ENCODE results near the gene LRRN3.

Gene LRRN3

DNA sequence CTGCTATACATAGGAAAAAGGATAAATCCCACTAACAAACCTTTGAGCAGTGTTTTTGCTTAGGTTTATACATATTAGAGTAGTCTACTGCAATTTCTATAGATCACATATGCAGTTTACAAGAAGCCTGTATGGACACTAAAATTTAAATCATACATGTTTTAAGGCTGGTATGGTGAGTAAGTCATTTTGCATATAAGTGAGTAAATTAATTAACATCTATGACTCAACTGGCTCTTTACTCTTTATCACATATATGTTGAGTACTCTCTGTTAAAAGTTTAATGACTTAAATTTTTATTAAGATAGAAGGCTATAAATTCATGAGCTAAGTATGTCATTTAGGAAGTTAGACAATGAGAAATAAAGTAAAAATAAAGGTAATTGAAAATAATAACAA lies 69.4 kb downstream of the LRRN3 start:
- Histone ChIP-seq H3K27ac (replicated peaks) (no peak overlapping the region), H3K27me3 (ENCODE audit: insufficient read depth, poor library complexity, severe bottlenecking) (no peaks in the 10 kb centered on the region), H3K4me3 (replicated peaks; ENCODE audit: insufficient read depth, low read length) (no peak overlapping the region)
- no peak for TF ChIP-seq REST (IDR thresholded peaks at IDR 0.05; ENCODE audit: insufficient replicate concordance, low read depth)
- TF ChIP-seq CTCF (IDR thresholded peaks at IDR 0.05; ENCODE audit: insufficient read depth, low read length) = no peak
- no peak for TF ChIP-seq GABPA (IDR thresholded peaks at IDR 0.05; ENCODE audit: low read depth)
- TF ChIP-seq POLR2AphosphoS5 (IDR thresholded peaks at IDR 0.05; ENCODE audit: low read depth) = no peak
- TF ChIP-seq SPI1 (IDR thresholded peaks at IDR 0.05; ENCODE audit: borderline replicate concordance, low read depth) = no peak
- no peak for DNase-seq (ENCODE audit: low read depth in 1 of 2, low spot score in 1 of 2)

- no peak overlapping the region for H3K27ac ChIP-seq (replicated peaks)
- DNase-seq (ENCODE audit: low read depth in 1 of 2, low spot score in 1 of 2) = no peak
- H3K27me3 ChIP-seq (ENCODE audit: insufficient read depth, poor library complexity, severe bottlenecking) = no peaks in the 10 kb centered on the region
- H3K4me3 ChIP-seq (replicated peaks; ENCODE audit: insufficient read depth, low read length) = no peak overlapping the region
- TF ChIP-seq REST (IDR thresholded peaks at IDR 0.05; ENCODE audit: insufficient replicate concordance, low read depth) (no peak), SPI1 (IDR thresholded peaks at IDR 0.05; ENCODE audit: borderline replicate concordance, low read depth) (no peak), CTCF (IDR thresholded peaks at IDR 0.05; ENCODE audit: insufficient read depth, low read length) (no peak)
Observed at GRCh38 chr7:111162692-111163091, 71.8 kb downstream of the LRRN3 start.

- TF ChIP-seq POLR2AphosphoS5 (IDR thresholded peaks at IDR 0.05; ENCODE audit: low read depth) (no peak), SPI1 (IDR thresholded peaks at IDR 0.05; ENCODE audit: borderline replicate concordance, low read depth) (no peak), REST (IDR thresholded peaks at IDR 0.05; ENCODE audit: insufficient replicate concordance, low read depth) (no peak), CTCF (IDR thresholded peaks at IDR 0.05; ENCODE audit: insufficient read depth, low read length) (no peak), GABPA (IDR thresholded peaks at IDR 0.05; ENCODE audit: low read depth) (no peak)
- Histone ChIP-seq H3K4me3 (replicated peaks; ENCODE audit: insufficient read depth, low read length) (no peak overlapping the region), H3K27ac (replicated peaks) (no peak overlapping the region), H3K27me3 (ENCODE audit: insufficient read depth, poor library complexity, severe bottlenecking) (no peaks in the 10 kb centered on the region)
- no peak for DNase-seq (ENCODE audit: low read depth in 1 of 2, low spot score in 1 of 2)
Observed at GRCh38 chr7:111164442-111164841, 73.5 kb downstream of the LRRN3 start.

Data from HL-60 (cell line).